ENCODE data around the gene CASP4. TPM values are rescaled to one million over a fixed set of nuclear protein-coding genes. Genes with fewer than 3 reads are reported as not detected.
"Not testable (repeated sequence)": the region's sequence is repeated elsewhere in the genome, so short reads cannot be mapped to it uniquely, and the experiment has no call there.

Gene CASP4
- total RNA-seq, 1 donor from 2014 or later = 13.9 TPM

DNA sequence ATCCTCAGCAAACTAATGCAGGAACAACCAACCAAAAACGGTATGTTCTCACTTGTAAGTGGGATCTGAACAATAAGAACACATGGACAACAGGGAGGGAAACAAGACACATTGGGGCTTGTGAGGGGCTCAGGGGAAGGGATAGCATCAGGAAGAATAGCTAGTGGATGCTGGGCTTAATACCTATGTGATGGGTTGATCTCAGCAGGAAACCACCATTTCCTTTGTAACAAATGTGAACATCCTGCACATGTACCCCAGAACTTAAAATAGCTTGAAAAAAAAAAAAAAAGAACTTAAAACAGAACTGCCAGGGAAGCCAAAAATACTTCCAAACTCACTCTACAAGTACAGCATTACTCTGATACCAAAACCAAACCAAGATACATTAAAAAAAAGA, 33.8 kb downstream of the CASP4 start:
- Histone ChIP-seq H3K9me3 (replicated peaks) (peaks cover 4% of the 10 kb centered on the region), H3K27me3 (ENCODE audit: low read depth) (no peaks in the 10 kb centered on the region), H3K4me3 (no peak overlapping the region), H3K4me1 (no peaks in the 10 kb centered on the region), H3K27ac (replicated peaks) (no peak overlapping the region), H3K36me3 (no peaks in the 10 kb centered on the region)
- intact Hi-C loops (cut with micrococcal nuclease) = no loop called here
- DNase-seq = no peak
- no peak for TF ChIP-seq CTCF (IDR thresholded peaks at IDR 0.05; ENCODE audit: borderline replicate concordance)

DNA sequence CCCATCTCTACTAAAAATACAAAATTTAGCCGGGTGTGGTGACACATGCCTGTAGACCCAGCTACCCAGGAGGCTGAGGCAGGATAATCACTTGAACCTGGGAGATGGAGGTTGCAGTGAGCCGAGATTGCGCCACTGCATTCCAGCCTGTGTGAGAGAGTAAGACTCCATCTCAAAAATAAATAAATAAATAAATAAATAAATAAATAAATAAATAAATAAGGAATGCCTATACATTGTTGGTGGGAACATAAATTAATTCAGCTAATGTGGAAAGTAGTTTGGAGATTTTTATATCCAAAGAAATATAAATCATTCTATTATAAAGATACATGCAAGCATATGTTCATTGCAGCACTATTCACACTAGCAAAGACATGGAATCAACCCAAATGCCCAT, 34.3 kb downstream of the CASP4 start:
- DNase-seq; H3K27me3 ChIP-seq (ENCODE audit: low read depth); H3K4me1 ChIP-seq; H3K27ac ChIP-seq (replicated peaks); H3K4me3 ChIP-seq; H3K9me3 ChIP-seq (replicated peaks); H3K36me3 ChIP-seq; intact Hi-C loops (cut with micrococcal nuclease): not testable (repeated sequence)

GRCh38 chr11:104928811-104929210, 39.6 kb downstream of the CASP4 start:
- Histone ChIP-seq H3K4me1 (no peaks in the 10 kb centered on the region), H3K27ac (replicated peaks) (no peak overlapping the region), H3K36me3 (no peaks in the 10 kb centered on the region), H3K27me3 (ENCODE audit: low read depth) (no peaks in the 10 kb centered on the region), H3K9me3 (replicated peaks) (peaks cover 17% of the 10 kb centered on the region), H3K4me3 (no peak overlapping the region)
- TF ChIP-seq CTCF (IDR thresholded peaks at IDR 0.05; ENCODE audit: borderline replicate concordance) = no peak
- intact Hi-C loops (cut with micrococcal nuclease) = no loop called here
- no peak for DNase-seq

- DNase-seq = no peak
- intact Hi-C loops (cut with micrococcal nuclease) = no loop called here
Observed at GRCh38 chr11:104926771-104927611, 41.4 kb downstream of the CASP4 start.

GRCh38 chr11:104925850-104926249, 42.5 kb downstream of the CASP4 start:
- Histone ChIP-seq H3K4me1 (no peaks in the 10 kb centered on the region), H3K9me3 (replicated peaks) (peaks cover 18% of the 10 kb centered on the region), H3K27ac (replicated peaks) (no peak overlapping the region), H3K27me3 (ENCODE audit: low read depth) (no peaks in the 10 kb centered on the region), H3K4me3 (no peak overlapping the region), H3K36me3 (no peaks in the 10 kb centered on the region)
- no peak for DNase-seq
- intact Hi-C loops (cut with micrococcal nuclease) = no loop called here
- no peak for TF ChIP-seq CTCF (IDR thresholded peaks at IDR 0.05; ENCODE audit: borderline replicate concordance)

More at GRCh38 chr11:104926771-104927611, 41.4 kb downstream of the CASP4 start:
- Histone ChIP-seq H3K4me3 (no peak overlapping the region), H3K36me3 (no peaks in the 10 kb centered on the region), H3K4me1 (no peaks in the 10 kb centered on the region), H3K9me3 (replicated peaks) (peaks cover 18% of the 10 kb centered on the region), H3K27me3 (ENCODE audit: low read depth) (no peaks in the 10 kb centered on the region), H3K27ac (replicated peaks) (no peak overlapping the region)
- TF ChIP-seq CTCF (IDR thresholded peaks at IDR 0.05; ENCODE audit: borderline replicate concordance) = no peak

DNA sequence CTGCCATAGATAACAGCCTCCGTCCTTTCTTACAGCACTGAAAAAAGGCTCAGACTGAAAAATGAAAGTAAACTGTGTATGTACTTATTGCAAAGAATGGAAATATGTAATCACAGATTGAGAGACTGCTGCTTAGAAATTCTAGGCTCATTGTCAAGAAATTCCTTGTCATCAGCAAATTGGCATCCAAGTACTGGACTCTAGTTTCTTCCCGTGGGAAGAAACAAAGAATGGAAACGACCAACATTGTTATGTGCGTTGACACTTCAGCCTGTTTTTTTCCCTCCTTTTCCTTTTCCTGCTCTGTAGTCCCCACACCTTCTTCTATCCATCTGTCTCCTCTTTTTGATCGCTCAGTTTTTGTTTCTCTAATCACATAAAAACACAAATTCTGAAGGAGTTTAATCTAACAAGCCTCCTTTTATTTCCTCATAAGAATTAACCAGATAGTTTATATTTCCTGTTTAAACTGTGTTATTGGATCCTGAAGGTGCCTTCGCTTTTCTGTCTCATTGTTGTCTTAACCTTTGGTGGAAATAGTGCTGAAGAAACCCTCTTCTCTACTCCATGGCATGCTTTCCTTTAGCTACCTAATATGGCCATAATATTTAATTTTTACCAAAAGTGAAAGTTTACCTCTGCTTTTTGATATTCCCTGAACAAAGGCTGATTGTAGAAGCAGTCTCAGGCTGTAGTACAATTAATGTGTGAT, 50.1 kb downstream of the CASP4 start:
- H3K4me1 ChIP-seq = peaks cover 16% of the 10 kb centered on the region
- no peak for DNase-seq
- peak overlapping the region; percentile 59 for H3K4me3 ChIP-seq
- H3K9me3 ChIP-seq (replicated peaks) = peaks cover 4% of the 10 kb centered on the region
- no peaks in the 10 kb centered on the region for H3K27me3 ChIP-seq (ENCODE audit: low read depth)
- peak overlapping the region; percentile 70 for H3K27ac ChIP-seq (replicated peaks)
- TF ChIP-seq CTCF (IDR thresholded peaks at IDR 0.05; ENCODE audit: borderline replicate concordance) = no peak
- H3K36me3 ChIP-seq = no peaks in the 10 kb centered on the region
- intact Hi-C loops (cut with micrococcal nuclease) = no loop called here

All from left ventricle myocardium inferior (tissue), 1 donor.